GM18511 (cell line): Measurements from ENCODE around the gene PDXDC1.
"Not testable (repeated sequence)": the region's sequence is repeated elsewhere in the genome, so short reads cannot be mapped to it uniquely, and the experiment has no call there.

Experiments
- ATAC-seq: cut with Tn5 transposase; IDR thresholded peaks from one replicate; pipeline ENCODE4 v1.9.1; 2021; ENCODE audit warnings: mild to moderate bottlenecking, moderate library complexity; ENCODE audit not compliant: unreplicated experiment

The PDXDC1 gene

GRCh38 chr16:14973785-14974322 lies 972 bp upstream of the PDXDC1 start:
- ATAC-seq = not testable (repeated sequence)

DNA sequence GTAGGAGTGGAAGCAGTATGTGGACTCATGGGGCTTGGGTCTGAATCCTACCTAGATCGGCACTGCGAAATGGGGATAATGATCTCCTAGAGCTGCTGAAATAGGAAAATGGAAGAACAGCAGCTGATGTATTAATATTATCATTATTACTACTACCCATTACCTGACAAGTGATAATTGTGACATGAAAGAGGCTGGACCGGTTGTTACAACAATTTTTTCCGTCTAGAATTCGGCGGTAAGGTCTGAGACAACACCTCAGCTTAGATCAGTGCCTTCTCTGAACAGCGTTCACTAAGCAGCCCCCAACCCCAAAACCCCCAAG lies 533 bp upstream of the PDXDC1 start:
- not testable (repeated sequence) for ATAC-seq

DNA sequence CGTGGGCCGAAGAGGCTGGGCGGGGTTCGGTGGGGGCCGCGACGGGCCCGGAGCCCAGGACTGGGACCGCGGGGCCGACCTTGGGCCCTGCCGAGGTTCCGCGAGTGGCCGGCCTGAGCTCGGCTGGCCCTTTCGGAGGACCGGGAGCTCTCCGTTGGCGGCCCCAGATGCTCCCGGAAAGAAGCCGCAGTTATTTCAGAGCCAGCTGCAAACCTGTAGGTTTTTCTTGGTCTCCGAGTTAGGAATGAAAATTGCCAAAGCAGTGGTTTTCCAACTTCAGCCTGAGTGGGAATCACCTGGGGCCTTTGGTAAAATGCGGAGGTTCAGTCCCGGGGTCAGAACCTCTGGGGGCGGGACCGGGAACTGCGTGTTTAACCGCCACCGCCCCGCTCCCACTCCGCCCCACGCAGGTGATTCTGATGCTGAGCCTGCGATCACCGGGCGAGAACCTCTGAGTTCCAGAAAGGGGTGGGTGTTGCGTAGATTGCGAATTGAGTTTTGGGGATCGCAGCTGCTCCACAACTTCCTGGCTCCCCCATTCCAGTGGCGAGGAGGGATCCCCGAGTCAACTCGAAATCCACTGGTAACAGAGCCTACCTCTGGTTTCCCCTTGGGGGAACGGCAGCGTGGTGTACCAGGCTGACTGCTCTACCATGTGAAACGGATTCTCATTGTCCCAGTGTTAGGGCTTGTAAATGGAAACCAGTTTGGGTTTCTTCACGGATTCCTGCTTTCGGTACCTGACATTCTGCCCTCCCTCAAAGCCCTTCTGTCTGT lies 780 bp downstream of the PDXDC1 start:
- peak; percentile 32 for ATAC-seq

DNA sequence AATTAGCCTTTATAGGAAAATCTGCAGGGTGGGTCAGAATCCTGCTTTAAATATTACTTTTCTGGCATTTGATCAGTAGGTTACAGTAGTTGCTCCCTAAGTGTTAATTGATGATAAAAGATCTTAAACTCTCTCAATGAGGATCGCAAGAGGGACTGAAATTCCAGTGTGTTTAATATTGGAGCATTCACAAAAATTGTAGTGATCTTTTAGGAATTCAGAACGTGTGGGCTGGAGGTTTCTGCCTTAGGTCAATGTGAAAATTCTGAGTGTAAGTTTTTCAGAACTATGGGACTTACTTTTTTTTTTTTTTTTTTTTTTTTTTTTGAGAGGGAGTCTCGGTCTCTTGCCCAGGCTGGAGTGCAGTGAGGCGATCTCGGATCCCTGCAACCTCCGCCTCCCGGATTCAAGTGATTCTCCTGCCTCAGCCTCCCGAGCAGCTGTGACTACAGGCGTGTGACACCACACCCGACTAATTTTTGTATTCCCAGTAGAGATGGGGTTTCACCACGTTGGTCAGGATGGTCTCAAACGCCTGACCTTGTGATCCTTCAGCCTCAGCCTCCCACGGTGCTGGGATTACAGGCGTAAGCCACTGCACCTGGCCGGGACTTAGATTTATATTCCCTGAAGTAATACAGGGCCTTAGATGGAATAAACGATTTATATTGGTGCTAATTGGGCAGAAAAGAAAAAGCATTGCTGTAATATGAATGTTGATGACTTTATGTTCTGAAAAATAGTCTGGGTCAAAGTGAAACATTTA lies 2.3 kb downstream of the PDXDC1 start:
- ATAC-seq = not testable (repeated sequence)

GRCh38 chr16:14978281-14978680 lies 3.5 kb downstream of the PDXDC1 start:
- ATAC-seq = not testable (repeated sequence)

DNA sequence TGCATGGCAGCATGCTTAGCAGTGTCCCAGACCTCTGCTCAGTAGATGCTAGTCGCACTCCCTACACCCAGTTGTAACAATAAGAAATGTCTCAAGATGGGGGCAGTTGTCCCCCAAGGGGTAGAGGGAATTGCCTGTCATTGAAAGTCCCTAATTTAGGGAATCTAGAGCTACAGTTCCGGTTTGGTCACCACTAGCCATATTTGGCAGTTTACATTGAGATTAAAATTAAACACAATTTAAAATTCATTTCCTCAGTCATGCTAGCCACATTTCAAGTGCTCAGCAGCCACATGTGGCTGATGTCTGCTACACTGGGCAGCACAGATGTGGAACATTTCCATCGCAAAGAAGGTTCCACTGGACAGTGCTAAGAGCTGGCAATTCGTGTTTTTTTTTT lies 4.1 kb downstream of the PDXDC1 start:
- not testable (repeated sequence) for ATAC-seq

DNA sequence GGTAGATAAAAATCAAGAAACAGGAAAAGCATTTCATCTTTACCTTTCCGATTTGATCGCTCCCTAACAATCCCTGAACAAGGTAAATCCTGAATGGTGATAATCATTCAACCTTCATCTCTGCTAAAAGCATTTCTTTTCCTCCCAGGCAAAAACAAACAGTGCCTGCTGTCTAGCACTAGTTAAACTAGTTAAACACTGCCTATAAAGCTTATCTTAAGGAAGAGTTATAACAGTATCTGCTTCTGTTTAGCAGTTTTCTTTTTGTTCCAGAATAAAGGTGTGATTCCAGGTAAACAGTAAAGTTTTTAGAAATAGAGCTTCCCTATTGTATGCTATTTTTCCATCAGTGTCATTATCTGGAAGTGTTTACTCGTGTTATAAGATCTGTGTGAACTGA lies 6.4 kb downstream of the PDXDC1 start:
- not testable (repeated sequence) for ATAC-seq

DNA sequence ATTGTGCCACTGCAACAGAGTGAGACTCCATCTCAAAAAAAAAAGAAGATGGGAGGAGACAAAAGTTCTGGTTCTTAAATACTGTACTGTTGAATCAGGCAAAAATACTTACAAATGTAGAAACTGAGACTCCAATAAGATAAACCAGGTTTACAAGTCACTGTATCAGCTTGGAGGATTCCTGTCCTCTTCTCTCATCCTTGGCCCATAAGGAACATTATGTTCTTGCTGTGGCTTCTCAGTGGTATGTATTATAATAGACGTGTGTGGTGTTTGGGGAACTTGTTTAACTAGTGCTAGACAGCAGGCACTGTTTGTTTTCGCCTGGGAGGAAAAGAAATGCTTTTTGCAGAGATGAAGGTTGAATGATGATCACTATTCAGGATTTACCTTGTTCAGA lies 7.7 kb downstream of the PDXDC1 start:
- not testable (repeated sequence) for ATAC-seq

- ATAC-seq = not testable (repeated sequence)
Observed at GRCh38 chr16:14988092-14988491, 13.3 kb downstream of the PDXDC1 start.

DNA sequence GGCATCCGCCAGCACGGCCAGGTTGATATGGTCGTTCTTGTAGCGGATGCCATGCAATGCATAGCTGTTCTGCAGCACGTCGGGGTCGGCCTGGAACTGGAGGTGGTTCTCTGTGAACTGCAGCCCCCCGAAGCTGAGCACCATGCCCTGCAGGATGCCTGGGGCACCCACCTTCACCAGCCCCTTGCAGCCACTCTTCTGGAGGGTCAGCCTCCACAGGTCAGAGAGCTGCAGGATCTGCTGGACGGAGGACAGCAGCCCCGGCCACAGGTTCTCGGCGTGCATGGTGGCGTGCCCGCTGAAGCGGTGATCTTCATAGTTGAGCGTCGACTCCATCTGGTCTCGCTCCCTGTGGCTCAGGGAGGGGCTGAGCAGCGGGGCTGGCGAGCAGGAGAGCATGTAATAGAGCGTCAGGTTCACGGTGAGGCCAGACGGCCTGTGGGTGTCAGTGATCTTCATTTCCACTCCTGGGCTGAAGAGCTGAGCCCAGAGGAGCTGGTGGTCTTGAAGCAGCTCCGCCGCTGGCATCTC lies 13.9 kb downstream of the PDXDC1 start:
- ATAC-seq = not testable (repeated sequence)

- not testable (repeated sequence) for ATAC-seq
Observed at GRCh38 chr16:14989291-14990281, 14.8 kb downstream of the PDXDC1 start.

DNA sequence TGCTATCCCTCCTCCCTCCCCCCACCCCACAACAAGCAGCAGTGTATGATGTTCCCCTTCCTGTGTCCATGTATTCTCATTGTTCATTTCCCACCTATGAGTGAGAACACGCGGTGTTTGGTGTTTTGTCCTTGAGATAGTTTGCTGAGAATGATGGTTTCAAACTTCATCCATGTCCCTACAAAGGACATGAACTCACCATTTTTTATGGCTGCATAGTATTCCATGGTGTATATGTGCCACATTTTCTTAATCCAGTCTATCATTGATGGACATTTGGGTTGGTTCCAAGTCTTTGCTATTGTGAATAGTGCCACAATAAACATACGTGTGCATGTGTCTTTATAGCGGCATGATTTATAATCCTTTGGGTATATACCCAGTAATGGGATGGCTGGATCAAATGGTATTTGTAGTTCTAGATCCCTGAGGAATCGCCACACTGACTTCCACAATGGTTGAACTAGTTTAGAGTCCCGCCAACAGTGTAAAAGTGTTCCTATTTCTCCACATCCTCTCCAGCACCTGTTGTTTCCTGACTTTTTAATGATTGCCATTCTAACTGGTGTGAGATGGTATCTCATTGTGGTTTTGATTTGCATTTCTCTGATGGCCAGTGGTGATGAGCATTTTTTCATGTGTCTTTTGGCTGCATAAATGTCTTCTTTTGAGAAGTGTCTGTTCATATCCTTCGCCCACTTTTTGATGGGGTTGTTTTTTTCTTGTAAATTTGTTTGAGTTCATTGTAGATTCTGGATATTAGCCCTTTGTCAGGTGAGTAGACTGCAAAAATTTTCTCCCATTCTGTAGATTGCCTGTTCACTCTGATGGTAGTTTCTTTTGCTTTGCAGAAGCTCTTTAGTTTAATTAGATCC lies 18.7 kb downstream of the PDXDC1 start:
- not testable (repeated sequence) for ATAC-seq

DNA sequence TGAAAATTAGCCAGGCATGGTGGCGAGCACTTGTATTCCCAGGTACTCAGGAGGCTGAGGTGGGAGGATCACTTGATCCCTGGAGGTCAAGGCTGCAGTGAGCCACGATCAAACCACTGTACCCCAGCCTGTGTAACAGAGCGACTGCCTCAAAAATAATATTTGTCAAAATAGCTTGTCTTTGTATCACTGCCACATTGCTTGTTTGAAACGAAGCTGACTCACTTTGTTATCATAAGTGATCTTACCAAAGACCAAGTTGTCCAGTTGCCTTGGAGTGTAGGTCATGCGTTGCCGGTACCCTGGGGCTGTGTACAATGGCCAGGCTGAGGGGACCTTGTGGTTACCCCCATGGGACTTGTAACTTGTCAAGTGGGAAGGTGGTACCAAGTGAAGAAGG lies 21.9 kb downstream of the PDXDC1 start:
- ATAC-seq = not testable (repeated sequence)

DNA sequence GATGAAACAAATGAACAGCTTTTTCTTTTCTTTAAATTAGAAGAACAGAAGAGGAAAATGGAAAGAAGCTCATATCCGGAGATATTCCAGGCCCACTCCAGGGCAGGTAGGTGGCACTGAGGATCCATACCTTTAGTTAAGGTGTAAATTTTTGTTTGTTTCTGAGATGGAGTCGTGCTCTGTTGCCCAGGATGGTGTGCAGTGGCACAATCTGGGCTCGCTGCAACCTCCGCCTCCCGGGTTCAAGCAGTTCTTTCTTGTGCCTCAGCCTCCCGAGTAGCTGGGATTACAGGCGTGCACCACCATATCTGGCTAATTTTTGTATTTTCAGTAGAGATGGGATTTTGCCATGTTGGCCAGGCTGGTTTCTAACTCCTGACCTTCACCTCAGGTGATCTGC lies 23.5 kb downstream of the PDXDC1 start:
- ATAC-seq = not testable (repeated sequence)

DNA sequence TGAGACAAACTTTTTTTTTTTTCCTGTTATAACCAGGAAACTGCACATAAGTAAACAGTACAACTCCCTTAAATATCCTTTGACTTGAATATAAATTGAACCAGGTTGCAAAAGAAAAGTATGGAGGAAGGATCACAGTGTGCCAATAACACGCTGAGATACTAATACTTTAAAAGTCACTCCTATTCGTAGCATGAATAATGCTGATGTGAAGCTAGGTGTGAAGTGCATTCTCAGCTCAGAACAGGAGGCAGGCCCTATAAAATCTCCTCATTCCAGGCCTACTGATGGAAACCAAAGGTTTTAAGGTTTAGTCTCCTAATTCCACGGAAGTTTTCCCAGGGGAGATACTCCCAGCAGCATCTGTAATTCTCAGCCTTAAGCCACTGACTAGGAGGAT lies 25.0 kb downstream of the PDXDC1 start:
- ATAC-seq = not testable (repeated sequence)

DNA sequence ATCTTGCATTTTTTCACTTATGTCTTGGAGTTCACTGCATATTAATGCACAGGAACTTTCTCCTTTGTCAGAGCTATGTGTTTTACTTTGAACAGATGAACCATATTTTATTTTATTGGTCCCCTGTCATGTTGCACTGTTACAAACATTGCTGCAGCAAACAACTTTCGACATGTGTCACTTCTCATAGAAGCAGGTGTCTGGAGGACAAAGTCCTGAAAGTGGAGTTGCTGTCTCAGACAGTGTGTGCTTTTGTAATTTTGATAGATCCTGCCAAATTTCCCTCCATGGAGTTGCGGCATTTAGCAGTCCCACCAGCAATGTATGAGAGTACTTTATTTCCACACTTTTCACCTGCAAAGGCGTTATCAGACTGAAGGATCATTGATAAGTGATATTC lies 27.6 kb downstream of the PDXDC1 start:
- not testable (repeated sequence) for ATAC-seq

DNA sequence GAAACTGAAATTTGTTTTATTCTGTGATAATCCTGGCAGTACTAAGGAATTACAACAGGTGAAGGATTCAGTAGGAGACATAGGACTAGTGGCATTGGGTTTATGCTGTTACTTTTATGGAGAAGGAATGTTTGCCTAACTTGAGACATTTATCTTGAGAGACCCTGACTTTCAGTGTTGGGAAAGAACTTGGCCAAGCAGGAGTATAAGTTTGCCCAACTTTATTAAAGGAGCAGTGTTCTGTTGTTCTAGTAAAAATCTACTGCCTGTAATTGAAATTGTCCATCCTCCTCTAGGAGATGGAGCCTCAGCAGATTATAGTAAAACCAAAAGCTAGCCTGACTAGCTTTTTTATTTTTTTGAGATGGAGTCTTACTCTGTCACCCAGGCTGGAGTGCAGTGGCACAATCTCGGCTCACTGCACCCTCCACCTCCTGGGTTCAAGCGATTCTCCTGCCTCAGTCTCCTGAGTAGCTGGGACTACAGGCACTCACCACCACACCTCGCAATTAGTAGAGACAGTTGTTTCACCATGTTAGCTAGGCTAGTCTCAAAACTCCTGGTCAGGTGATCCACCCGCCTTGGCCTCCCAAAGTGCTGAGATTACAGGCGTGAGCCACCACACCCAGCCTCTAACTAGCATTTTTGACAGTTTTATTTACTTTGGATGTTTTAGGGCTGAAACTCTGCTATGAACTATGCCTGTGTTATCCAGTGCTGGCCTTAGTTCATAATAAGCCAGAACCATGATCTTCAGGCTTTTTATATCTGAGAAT lies 30.7 kb downstream of the PDXDC1 start:
- not testable (repeated sequence) for ATAC-seq

DNA sequence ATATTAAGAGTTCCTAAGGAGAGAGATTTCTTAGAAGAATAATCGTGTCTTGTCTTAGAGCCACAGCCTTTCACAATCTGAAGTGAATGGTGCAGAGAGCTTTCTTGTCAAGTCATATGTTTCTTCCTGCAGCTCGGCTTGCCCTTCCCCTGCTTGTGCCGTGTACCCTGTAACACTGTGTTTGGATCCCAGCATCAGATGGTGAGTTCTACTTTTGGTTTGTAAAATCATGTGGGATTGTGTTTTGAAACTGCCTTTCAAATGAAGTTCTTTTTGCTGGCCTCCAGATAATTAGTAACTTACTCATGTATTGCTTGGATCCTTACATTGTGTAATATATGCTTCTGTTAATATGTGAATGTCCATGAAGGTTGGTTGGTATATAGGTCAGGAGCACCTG lies 33.8 kb downstream of the PDXDC1 start:
- ATAC-seq = not testable (repeated sequence)

GRCh38 chr16:15012941-15013340 lies 38.1 kb downstream of the PDXDC1 start:
- ATAC-seq = not testable (repeated sequence)
